HL-60 (cell line): ENCODE results near the gene ZBTB40.

Source experiments
- DNase-seq, 2 experiments: peaks; one replicate each; pipeline ENCODE4 v3.0.0-alpha.2; 2010 to 2020; ENCODE audit warnings: low read depth in 1 of 2, low spot score in 1 of 2
- H3K27ac ChIP-seq: fragments of 250-450 bp; sonication (Bioruptor Pico); replicated peaks from 2 replicates; pipeline ENCODE4 v1.5.1; 2020; ENCODE audit warnings: mild to moderate bottlenecking, moderate library complexity
- H3K27me3 ChIP-seq: fragments of 250-450 bp; sonication (Bioruptor Pico); 2 replicates; pipeline ENCODE4 v1.5.1; 2021; ENCODE audit warnings: mild to moderate bottlenecking, moderate library complexity; ENCODE audit not compliant: insufficient read depth, poor library complexity, severe bottlenecking
- H3K4me3 ChIP-seq: replicated peaks from 2 replicates; pipeline ENCODE4 v1.5.1; 2011; ENCODE audit warnings: mild to moderate bottlenecking, control low read depth, low read length; ENCODE audit not compliant: insufficient read depth
- CTCF ChIP-seq: IDR thresholded peaks from one replicate; pipeline ENCODE4 v1.5.1; 2011; ENCODE audit warnings: low read length, control low read depth, inconsistent platforms; ENCODE audit not compliant: insufficient read depth
- GABPA ChIP-seq: IDR thresholded peaks from 2 replicates; pipeline ENCODE4 v1.6.1; 2012; ENCODE audit warnings: low read depth
- POLR2AphosphoS5 ChIP-seq: IDR thresholded peaks from 2 replicates; pipeline ENCODE4 v1.6.1; 2012; ENCODE audit warnings: low read depth
- REST ChIP-seq: IDR thresholded peaks from 2 replicates; pipeline ENCODE4 v1.6.1; 2012; ENCODE audit warnings: low read depth; ENCODE audit not compliant: insufficient replicate concordance
- SPI1 ChIP-seq: IDR thresholded peaks from 2 replicates; pipeline ENCODE4 v1.6.1; 2012; ENCODE audit warnings: low read depth, mild to moderate bottlenecking, borderline replicate concordance

Gene ZBTB40

GRCh38 chr1:22556391-22557104 is 104.9 kb downstream of the ZBTB40 start:
- Histone ChIP-seq H3K27ac (no peak overlapping the region), H3K4me3 (no peak overlapping the region), H3K27me3 (peaks cover 41% of the 10 kb centered on the region)
- TF ChIP-seq CTCF: no peak
- no peak for TF ChIP-seq GABPA
- no peak for TF ChIP-seq SPI1
- no peak for TF ChIP-seq POLR2AphosphoS5
- TF ChIP-seq REST: no peak
- no peak for DNase-seq

- Histone ChIP-seq H3K27ac (no peak overlapping the region), H3K27me3 (peaks cover 45% of the 10 kb centered on the region), H3K4me3 (no peak overlapping the region)
- TF ChIP-seq GABPA: no peak
- no peak for TF ChIP-seq SPI1
- no peak for TF ChIP-seq POLR2AphosphoS5
- TF ChIP-seq CTCF: no peak
- TF ChIP-seq REST: no peak
- no peak for DNase-seq
These were observed 105.8 kb downstream of the ZBTB40 start for GRCh38 chr1:22557341-22557950.

GRCh38 chr1:22562584-22563583 is 111.2 kb downstream of the ZBTB40 start, which contains the start of gene EPHA8:
EPHA8 (plus strand) TSS chr1:22563489; CDS start chr1:22563636, 147 bp downstream.
- TF ChIP-seq SPI1: no peak
- no peak for TF ChIP-seq POLR2AphosphoS5
- TF ChIP-seq CTCF: no peak
- TF ChIP-seq GABPA: no peak
- TF ChIP-seq REST: no peak
- DNase-seq: no peak
- H3K4me3 ChIP-seq: no peak within 1 kb of the TSS
- H3K27ac ChIP-seq: no peak within 1 kb of the TSS
- H3K27me3 ChIP-seq: peaks cover 43% of the 10 kb centered on the region
